Measurements from ENCODE around the gene XCR1. TPM values are rescaled to one million over a fixed set of nuclear protein-coding genes. Genes with fewer than 3 reads are reported as not detected.
"Not testable (repeated sequence)": the region's sequence is repeated elsewhere in the genome, so short reads cannot be mapped to it uniquely, and the experiment has no call there.

The XCR1 gene
- polyA plus RNA-seq, 2 donors, result 0.08 to 0.34 TPM

GRCh38 chr3:46012246-46012645, 15.0 kb downstream of the XCR1 start:
- Histone ChIP-seq H3K36me3 (ENCODE audit: control insufficient read depth in 2 of 2, insufficient read depth in 2 of 2, low read length in 1 of 2) (no peaks in the 10 kb centered on the region), H3K27ac (ENCODE audit: low read depth in 2 of 2, low read length in 1 of 2) (no peak overlapping the region), H3K4me3 (ENCODE audit: low read depth in 1 of 2, low read length in 2 of 2) (no peak overlapping the region), H3K9me3 (ENCODE audit: control insufficient read depth in 2 of 2, insufficient read depth in 1 of 2, low read depth in 1 of 2, low read length in 1 of 2) (no peaks in the 10 kb centered on the region), H3K4me1 (ENCODE audit: control insufficient read depth in 2 of 2, insufficient read depth in 2 of 2, low read length in 1 of 2) (no peaks in the 10 kb centered on the region), H3K27me3 (ENCODE audit: control insufficient read depth in 1 of 2, insufficient read depth in 2 of 2, low read length in 2 of 2) (no peaks in the 10 kb centered on the region)
- 86 to 90% methylated on average over 4 of the region's 4 CpGs for WGBS, 2 donors

- WGBS, 2 donors, result 92 to 96% methylated on average over 2 of the region's 2 CpGs
- no peaks in the 10 kb centered on the region for H3K36me3 ChIP-seq (ENCODE audit: control insufficient read depth in 2 of 2, insufficient read depth in 2 of 2, low read length in 1 of 2)
These were observed 16.7 kb downstream of the XCR1 start for GRCh38 chr3:46010519-46011113.

DNA sequence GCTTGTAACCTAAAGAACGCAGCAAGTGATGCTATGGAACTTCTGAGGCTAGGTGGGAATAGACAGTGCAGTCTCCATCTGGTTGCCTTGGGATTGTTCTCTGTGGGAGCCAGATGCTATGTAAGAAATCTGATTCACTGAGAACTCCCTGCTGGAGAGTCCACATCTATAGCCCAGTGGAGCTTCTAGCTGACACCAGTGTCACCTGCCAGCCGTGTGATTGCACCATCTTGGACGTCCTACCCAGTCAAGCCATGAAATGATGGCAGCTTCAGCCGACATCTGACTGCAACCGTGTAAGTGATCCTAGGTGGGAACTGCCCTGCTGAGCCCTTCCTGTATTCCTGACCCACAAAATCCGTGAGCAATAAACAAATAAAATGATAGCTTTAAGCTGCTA, 19.2 kb downstream of the XCR1 start:
- Histone ChIP-seq H3K4me1 (ENCODE audit: control insufficient read depth in 2 of 2, insufficient read depth in 2 of 2, low read length in 1 of 2) (no peaks in the 10 kb centered on the region), H3K36me3 (ENCODE audit: control insufficient read depth in 2 of 2, insufficient read depth in 2 of 2, low read length in 1 of 2) (no peaks in the 10 kb centered on the region), H3K4me3 (ENCODE audit: low read depth in 1 of 2, low read length in 2 of 2) (no peak overlapping the region), H3K27ac (ENCODE audit: low read depth in 2 of 2, low read length in 1 of 2) (no peak overlapping the region), H3K27me3 (ENCODE audit: control insufficient read depth in 1 of 2, insufficient read depth in 2 of 2, low read length in 2 of 2) (no peaks in the 10 kb centered on the region), H3K9me3 (ENCODE audit: control insufficient read depth in 2 of 2, insufficient read depth in 1 of 2, low read depth in 1 of 2, low read length in 1 of 2) (no peaks in the 10 kb centered on the region)
- 83 to 88% methylated on average over 6 of the region's 6 CpGs for WGBS, 2 donors

More at GRCh38 chr3:46010519-46011113, 16.7 kb downstream of the XCR1 start:
- no peak overlapping the region for H3K4me3 ChIP-seq (ENCODE audit: low read depth in 1 of 2, low read length in 2 of 2)
- H3K27ac ChIP-seq (ENCODE audit: low read depth in 2 of 2, low read length in 1 of 2), result no peak overlapping the region
- H3K27me3 ChIP-seq (ENCODE audit: control insufficient read depth in 1 of 2, insufficient read depth in 2 of 2, low read length in 2 of 2), result no peaks in the 10 kb centered on the region
- no peaks in the 10 kb centered on the region for H3K4me1 ChIP-seq (ENCODE audit: control insufficient read depth in 2 of 2, insufficient read depth in 2 of 2, low read length in 1 of 2)
- H3K9me3 ChIP-seq (ENCODE audit: control insufficient read depth in 2 of 2, insufficient read depth in 1 of 2, low read depth in 1 of 2, low read length in 1 of 2), result no peaks in the 10 kb centered on the region

GRCh38 chr3:46007280-46007679, 20.0 kb downstream of the XCR1 start:
- no peaks in the 10 kb centered on the region for H3K27me3 ChIP-seq (ENCODE audit: control insufficient read depth in 1 of 2, insufficient read depth in 2 of 2, low read length in 2 of 2)
- H3K9me3 ChIP-seq (ENCODE audit: control insufficient read depth in 2 of 2, insufficient read depth in 1 of 2, low read depth in 1 of 2, low read length in 1 of 2), result no peaks in the 10 kb centered on the region
- no peak overlapping the region for H3K27ac ChIP-seq (ENCODE audit: low read depth in 2 of 2, low read length in 1 of 2)
- no peak overlapping the region for H3K4me3 ChIP-seq (ENCODE audit: low read depth in 1 of 2, low read length in 2 of 2)
- no peaks in the 10 kb centered on the region for H3K4me1 ChIP-seq (ENCODE audit: control insufficient read depth in 2 of 2, insufficient read depth in 2 of 2, low read length in 1 of 2)
- no peaks in the 10 kb centered on the region for H3K36me3 ChIP-seq (ENCODE audit: control insufficient read depth in 2 of 2, insufficient read depth in 2 of 2, low read length in 1 of 2)

- Histone ChIP-seq H3K9me3 (ENCODE audit: control insufficient read depth in 2 of 2, insufficient read depth in 1 of 2, low read depth in 1 of 2, low read length in 1 of 2) (no peaks in the 10 kb centered on the region), H3K4me3 (ENCODE audit: low read depth in 1 of 2, low read length in 2 of 2) (no peak overlapping the region), H3K27me3 (ENCODE audit: control insufficient read depth in 1 of 2, insufficient read depth in 2 of 2, low read length in 2 of 2) (no peaks in the 10 kb centered on the region), H3K4me1 (ENCODE audit: control insufficient read depth in 2 of 2, insufficient read depth in 2 of 2, low read length in 1 of 2) (no peaks in the 10 kb centered on the region), H3K27ac (ENCODE audit: low read depth in 2 of 2, low read length in 1 of 2) (peak overlapping the region in 1 of 2 donors; percentile 34), H3K36me3 (ENCODE audit: control insufficient read depth in 2 of 2, insufficient read depth in 2 of 2, low read length in 1 of 2) (no peaks in the 10 kb centered on the region)
- WGBS, 2 donors, result 57 to 64% methylated on average over 5 of the region's 5 CpGs
These were observed 20.8 kb downstream of the XCR1 start for GRCh38 chr3:46006238-46007032.

GRCh38 chr3:46003706-46004105, 23.6 kb downstream of the XCR1 start:
- not testable (repeated sequence) for H3K9me3 ChIP-seq (ENCODE audit: control insufficient read depth in 2 of 2, insufficient read depth in 1 of 2, low read depth in 1 of 2, low read length in 1 of 2); H3K4me3 ChIP-seq (ENCODE audit: low read depth in 1 of 2, low read length in 2 of 2); H3K36me3 ChIP-seq (ENCODE audit: control insufficient read depth in 2 of 2, insufficient read depth in 2 of 2, low read length in 1 of 2); H3K27ac ChIP-seq (ENCODE audit: low read depth in 2 of 2, low read length in 1 of 2); H3K27me3 ChIP-seq (ENCODE audit: control insufficient read depth in 1 of 2, insufficient read depth in 2 of 2, low read length in 2 of 2); H3K4me1 ChIP-seq (ENCODE audit: control insufficient read depth in 2 of 2, insufficient read depth in 2 of 2, low read length in 1 of 2)

- no peak overlapping the region for H3K4me3 ChIP-seq (ENCODE audit: low read depth in 1 of 2, low read length in 2 of 2)
- H3K27ac ChIP-seq (ENCODE audit: low read depth in 2 of 2, low read length in 1 of 2), result no peak overlapping the region
- H3K4me1 ChIP-seq (ENCODE audit: control insufficient read depth in 2 of 2, insufficient read depth in 2 of 2, low read length in 1 of 2), result no peaks in the 10 kb centered on the region
- WGBS, 2 donors, result 85 to 89% methylated on average over 2 of the region's 2 CpGs
- H3K27me3 ChIP-seq (ENCODE audit: control insufficient read depth in 1 of 2, insufficient read depth in 2 of 2, low read length in 2 of 2), result no peaks in the 10 kb centered on the region
- H3K9me3 ChIP-seq (ENCODE audit: control insufficient read depth in 2 of 2, insufficient read depth in 1 of 2, low read depth in 1 of 2, low read length in 1 of 2), result no peaks in the 10 kb centered on the region
- H3K36me3 ChIP-seq (ENCODE audit: control insufficient read depth in 2 of 2, insufficient read depth in 2 of 2, low read length in 1 of 2), result no peaks in the 10 kb centered on the region
These were observed 26.1 kb downstream of the XCR1 start for GRCh38 chr3:46001178-46001577.

DNA sequence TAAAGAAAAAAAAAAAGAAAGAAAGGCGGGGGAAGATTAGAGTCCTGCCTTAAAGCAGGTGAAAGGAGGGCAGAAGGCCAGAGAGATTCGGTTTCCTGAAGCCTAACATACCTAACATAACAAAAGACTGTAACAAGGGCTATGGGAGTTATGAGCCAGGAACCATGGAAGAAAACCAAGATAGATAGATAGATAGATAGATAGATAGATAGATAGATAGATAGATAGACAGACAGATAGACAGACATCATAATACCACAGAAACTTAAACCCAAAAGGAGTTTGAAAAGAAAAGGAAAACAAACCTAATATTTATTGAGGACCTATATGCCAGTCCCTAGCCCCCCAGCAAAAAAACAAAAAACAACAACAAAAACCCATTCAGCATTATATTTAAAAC, 29.3 kb downstream of the XCR1 start:
- no peaks in the 10 kb centered on the region for H3K27me3 ChIP-seq (ENCODE audit: control insufficient read depth in 1 of 2, insufficient read depth in 2 of 2, low read length in 2 of 2)
- no peak overlapping the region for H3K4me3 ChIP-seq (ENCODE audit: low read depth in 1 of 2, low read length in 2 of 2)
- H3K9me3 ChIP-seq (ENCODE audit: control insufficient read depth in 2 of 2, insufficient read depth in 1 of 2, low read depth in 1 of 2, low read length in 1 of 2), result no peaks in the 10 kb centered on the region
- no peaks in the 10 kb centered on the region for H3K36me3 ChIP-seq (ENCODE audit: control insufficient read depth in 2 of 2, insufficient read depth in 2 of 2, low read length in 1 of 2)
- WGBS, 2 donors, result 75 to 79% methylated on average over 2 of the region's 2 CpGs
- no peak overlapping the region for H3K27ac ChIP-seq (ENCODE audit: low read depth in 2 of 2, low read length in 1 of 2)
- peaks cover 1 to 2% of the 10 kb centered on the region in 2 donors for H3K4me1 ChIP-seq (ENCODE audit: control insufficient read depth in 2 of 2, insufficient read depth in 2 of 2, low read length in 1 of 2)

GRCh38 chr3:45997499-45997898, 29.8 kb downstream of the XCR1 start:
- 94 to 95% methylated on average over 19 of the region's 19 CpGs for WGBS, 2 donors
- H3K9me3 ChIP-seq (ENCODE audit: control insufficient read depth in 2 of 2, insufficient read depth in 1 of 2, low read depth in 1 of 2, low read length in 1 of 2); H3K36me3 ChIP-seq (ENCODE audit: control insufficient read depth in 2 of 2, insufficient read depth in 2 of 2, low read length in 1 of 2); H3K4me3 ChIP-seq (ENCODE audit: low read depth in 1 of 2, low read length in 2 of 2); H3K4me1 ChIP-seq (ENCODE audit: control insufficient read depth in 2 of 2, insufficient read depth in 2 of 2, low read length in 1 of 2); H3K27me3 ChIP-seq (ENCODE audit: control insufficient read depth in 1 of 2, insufficient read depth in 2 of 2, low read length in 2 of 2); H3K27ac ChIP-seq (ENCODE audit: low read depth in 2 of 2, low read length in 1 of 2): not testable (repeated sequence)

Measured in esophagus (tissue), 2 donors.